GM18951 (cell line): ENCODE data around the gene CCDC191.

Experiments
- POLR2A ChIP-seq: IDR thresholded peaks from 4 replicates; pipeline ENCODE4 v1.6.1; 2011; ENCODE audit warnings: mild to moderate bottlenecking; ENCODE audit not compliant: insufficient read length, insufficient read depth; ENCODE audit errors: extremely low read depth
- in situ Hi-C: fragments of 300-500 bp; cut with MboI; formaldehyde crosslinking; loops from one replicate; pipeline ENCODE4 v1.12.0; 2022; ENCODE audit warnings: low sequenced_read_pairs, mixed read lengths, inconsistent platforms; ENCODE audit not compliant: unreplicated experiment

CCDC191 gene

GRCh38 chr3:114056130-114057010 is at the start of gene CCDC191, which contains the start of gene QTRT2:
CCDC191 (minus strand) TSS chr3:114056526; CDS start chr3:114056466, 60 bp downstream.
QTRT2 (plus strand) TSS chr3:114056737; CDS start chr3:114065258, 8,521 bp downstream.
- in situ Hi-C loops, result no loop called here
- peak; percentile 48 for TF ChIP-seq POLR2A

- in situ Hi-C loops, result no loop called here
- TF ChIP-seq POLR2A, result no peak
These were observed 48.1 kb upstream of the CCDC191 start for GRCh38 chr3:114104414-114104813.

DNA sequence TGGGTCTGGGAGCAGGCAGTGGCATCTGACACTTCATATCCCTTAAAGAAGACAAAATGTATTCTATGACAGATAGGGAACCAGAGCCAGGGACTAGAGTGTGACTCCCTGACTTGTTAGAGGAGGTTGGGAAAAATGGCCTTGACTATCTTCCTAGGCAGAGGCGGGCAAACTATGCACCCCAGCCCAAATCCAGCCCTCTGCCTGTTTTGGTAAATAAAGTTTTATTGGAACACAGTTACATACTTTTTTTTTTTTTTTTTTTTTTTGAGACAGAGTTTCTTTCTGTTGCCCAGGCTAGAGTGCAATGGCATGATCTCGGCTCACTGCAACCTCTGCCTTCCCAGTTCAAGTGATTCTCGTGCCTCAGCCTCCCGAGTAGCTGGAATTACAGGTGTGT is 47.5 kb upstream of the CCDC191 start:
- TF ChIP-seq POLR2A, result no peak
- in situ Hi-C loops, result no loop called here

DNA sequence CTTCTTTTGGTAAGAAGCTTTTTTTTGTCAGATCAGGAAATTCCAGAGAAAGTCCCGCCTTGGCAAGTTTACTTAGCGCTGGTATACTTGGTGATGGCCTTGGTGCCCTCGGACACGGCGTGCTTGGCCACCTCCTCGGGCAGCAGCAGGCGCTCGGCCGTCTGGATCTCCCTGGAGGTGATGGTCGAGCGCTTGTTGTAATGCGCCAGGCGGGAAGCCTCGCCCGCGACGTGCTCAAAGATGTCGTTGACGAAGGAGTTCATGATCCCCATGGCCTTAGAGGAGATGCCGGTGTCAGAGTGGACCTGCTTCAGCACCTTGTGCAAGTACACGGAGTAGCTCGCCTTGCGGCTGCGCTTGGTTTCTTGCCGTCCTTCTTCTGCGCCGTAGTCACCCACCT is 46.9 kb upstream of the CCDC191 start:
- in situ Hi-C loops, result no loop called here

DNA sequence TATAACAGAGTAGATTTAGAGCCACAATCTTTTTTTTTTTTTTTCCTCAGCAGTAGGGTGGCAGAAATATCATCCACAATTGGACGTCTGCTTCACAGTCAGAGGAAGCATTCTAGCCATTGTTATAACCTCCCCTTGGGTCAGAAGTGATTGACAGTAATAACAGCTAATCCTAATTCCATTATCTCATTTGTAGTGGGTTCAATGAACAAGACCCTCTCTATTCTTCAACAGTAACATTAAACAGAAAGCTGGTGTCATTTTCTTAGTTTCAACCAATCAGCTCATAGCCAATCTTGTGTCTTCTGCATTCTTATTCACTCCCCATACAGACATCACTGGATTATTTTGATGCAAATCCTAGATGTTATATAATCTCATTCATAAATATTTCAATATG is 44.8 kb upstream of the CCDC191 start:
- in situ Hi-C loops, result no loop called here
- no peak for TF ChIP-seq POLR2A

More for the DNA sequence above, 46.9 kb upstream of the CCDC191 start:
- no peak for TF ChIP-seq POLR2A

DNA sequence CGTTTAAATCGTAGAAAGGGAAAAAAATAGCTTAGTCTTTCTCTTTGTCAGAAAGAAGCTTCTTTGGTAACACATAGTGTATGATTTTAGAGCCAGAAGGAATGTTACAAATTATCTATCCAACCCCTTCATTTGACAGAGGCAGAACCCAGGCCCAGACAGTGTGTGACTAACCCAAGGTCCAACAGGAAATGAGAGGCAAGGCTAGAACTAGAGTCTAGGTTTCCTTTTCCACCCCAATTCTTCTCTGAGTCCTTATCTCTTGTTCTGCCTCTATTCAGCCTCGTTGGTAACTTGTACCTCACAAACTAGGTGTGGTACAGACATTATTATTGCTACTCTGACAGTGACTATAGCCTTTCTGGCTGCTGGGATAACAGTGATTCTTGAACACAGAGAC is 39.5 kb upstream of the CCDC191 start:
- no peak for TF ChIP-seq POLR2A
- in situ Hi-C loops, result no loop called here

DNA sequence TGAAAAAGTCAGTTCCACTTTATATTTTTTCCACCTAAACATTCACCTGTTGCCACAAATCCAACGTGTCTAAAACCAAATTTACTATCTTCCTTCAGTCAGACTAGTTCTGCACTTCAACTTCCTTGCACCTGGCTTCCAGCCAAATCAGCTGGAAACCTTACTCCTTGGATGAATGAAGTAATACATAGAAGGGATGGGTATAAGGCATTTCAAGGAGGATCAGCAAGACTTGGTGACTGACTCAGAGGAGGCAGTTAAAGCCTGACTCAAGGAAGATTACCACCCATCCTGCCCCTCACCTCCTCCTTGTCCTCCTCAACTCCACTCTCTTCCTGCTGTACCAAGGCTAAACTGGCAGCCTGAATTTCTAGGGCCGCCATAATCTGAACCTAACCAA is 37.3 kb upstream of the CCDC191 start:
- TF ChIP-seq POLR2A, result no peak
- in situ Hi-C loops, result no loop called here

GRCh38 chr3:114093016-114093380 is 36.7 kb upstream of the CCDC191 start:
- no peak for TF ChIP-seq POLR2A
- in situ Hi-C loops, result no loop called here

GRCh38 chr3:114092151-114093015 is 36.1 kb upstream of the CCDC191 start:
- no peak for TF ChIP-seq POLR2A
- in situ Hi-C loops, result no loop called here

GRCh38 chr3:114089675-114090074 is 33.3 kb upstream of the CCDC191 start:
- in situ Hi-C loops, result no loop called here
- no peak for TF ChIP-seq POLR2A

GRCh38 chr3:114086356-114086755 is 30.0 kb upstream of the CCDC191 start:
- TF ChIP-seq POLR2A, result no peak
- in situ Hi-C loops, result no loop called here

DNA sequence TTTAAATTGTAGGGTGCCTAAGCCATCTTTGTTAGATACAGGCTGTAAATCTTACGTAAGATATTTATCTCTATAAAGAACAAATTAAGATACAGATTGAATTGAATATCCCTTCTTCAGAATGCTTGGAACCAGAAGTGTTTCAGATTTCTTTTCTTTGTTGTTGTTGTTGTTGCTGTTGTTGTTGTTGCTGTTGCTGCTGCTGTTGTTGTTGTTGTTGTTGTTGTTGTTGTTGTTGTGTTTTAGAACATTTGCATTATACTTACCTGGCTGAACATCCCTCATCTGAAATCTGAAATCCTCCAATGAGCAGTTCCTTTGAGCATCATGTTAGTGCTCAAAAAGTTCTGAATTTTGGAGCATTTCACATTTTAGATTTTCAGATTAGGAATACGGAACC is 26.8 kb upstream of the CCDC191 start:
- no peak for TF ChIP-seq POLR2A
- in situ Hi-C loops, result no loop called here

DNA sequence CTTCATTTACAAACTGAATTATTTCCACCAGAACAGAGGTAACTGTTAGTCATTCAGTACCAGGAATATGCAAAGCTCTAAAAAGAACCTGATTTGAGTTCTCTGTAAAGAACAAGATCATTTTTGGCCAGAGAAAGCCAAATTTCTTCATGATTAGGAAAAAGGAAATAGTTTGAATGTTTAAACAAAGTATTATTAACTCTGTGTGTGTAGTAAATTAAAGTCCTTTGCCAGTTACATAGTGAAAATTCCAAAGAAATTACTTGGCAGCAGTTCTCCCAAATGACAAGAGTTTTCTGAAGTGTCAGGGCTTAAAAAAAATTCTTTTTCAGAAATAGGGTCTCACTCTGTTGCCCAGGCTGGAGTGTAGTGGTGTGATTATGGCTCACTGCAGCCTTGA is 24.7 kb upstream of the CCDC191 start:
- TF ChIP-seq POLR2A, result no peak
- in situ Hi-C loops, result no loop called here
